Activated CD4-positive, alpha-beta T cell treated with anti-CD3 and anti-CD28 coated beads, Interleukin-2, amount 10 ng/mL, durations not matched to agents 24 days and 14 days (primary cell): ENCODE measurements around the gene KCNMB2. TPM values are rescaled to one million over a fixed set of nuclear protein-coding genes. Genes with fewer than 3 reads are reported as not detected.

Experiments used
- DNase-seq: peaks from one replicate; pipeline ENCODE4 v3.0.0; 2022
- H3K27ac Mint-ChIP-seq: one replicate; pipeline ENCODE4 v1.8.0; 2022; ENCODE audit warnings: mild to moderate bottlenecking, mixed read lengths
- H3K27me3 Mint-ChIP-seq: one replicate; pipeline ENCODE4 v1.8.0; 2022; ENCODE audit warnings: mixed read lengths
- H3K36me3 Mint-ChIP-seq: one replicate; pipeline ENCODE4 v1.8.0; 2022; ENCODE audit warnings: low read depth, mild to moderate bottlenecking, mixed read lengths
- H3K4me1 Mint-ChIP-seq: one replicate; pipeline ENCODE4 v1.8.0; 2021; ENCODE audit warnings: mixed read lengths
- H3K4me3 Mint-ChIP-seq: one replicate; pipeline ENCODE4 v1.8.0; 2022; ENCODE audit warnings: mild to moderate bottlenecking, moderate library complexity, mixed read lengths
- H3K9me3 Mint-ChIP-seq: one replicate; pipeline ENCODE4 v1.8.0; 2021; ENCODE audit warnings: mixed read lengths
- intact Hi-C: fragments of 100-400 bp; cut with micrococcal nuclease; formaldehyde crosslinking; loops from one replicate; pipeline ENCODE4 v1.15.1; 2023
- total RNA-seq: library from RNA; stranded (reverse); gene quantifications from 2 replicates; pipeline ENCODE4 v1.2.3, GENCODE V29; 2022

Gene KCNMB2
- total RNA-seq, 1 donor from 2014 or later = not detected

GRCh38 chr3:178699810-178700209 is 163.6 kb downstream of the KCNMB2 start:
- H3K4me3 Mint-ChIP-seq = no peak overlapping the region
- peaks cover 21% of the 10 kb centered on the region for H3K9me3 Mint-ChIP-seq
- H3K36me3 Mint-ChIP-seq = no peaks in the 10 kb centered on the region
- H3K27me3 Mint-ChIP-seq = no peaks in the 10 kb centered on the region
- intact Hi-C loops = no loop called here
- DNase-seq = no peak
- no peak overlapping the region for H3K27ac Mint-ChIP-seq
- no peaks in the 10 kb centered on the region for H3K4me1 Mint-ChIP-seq

DNA sequence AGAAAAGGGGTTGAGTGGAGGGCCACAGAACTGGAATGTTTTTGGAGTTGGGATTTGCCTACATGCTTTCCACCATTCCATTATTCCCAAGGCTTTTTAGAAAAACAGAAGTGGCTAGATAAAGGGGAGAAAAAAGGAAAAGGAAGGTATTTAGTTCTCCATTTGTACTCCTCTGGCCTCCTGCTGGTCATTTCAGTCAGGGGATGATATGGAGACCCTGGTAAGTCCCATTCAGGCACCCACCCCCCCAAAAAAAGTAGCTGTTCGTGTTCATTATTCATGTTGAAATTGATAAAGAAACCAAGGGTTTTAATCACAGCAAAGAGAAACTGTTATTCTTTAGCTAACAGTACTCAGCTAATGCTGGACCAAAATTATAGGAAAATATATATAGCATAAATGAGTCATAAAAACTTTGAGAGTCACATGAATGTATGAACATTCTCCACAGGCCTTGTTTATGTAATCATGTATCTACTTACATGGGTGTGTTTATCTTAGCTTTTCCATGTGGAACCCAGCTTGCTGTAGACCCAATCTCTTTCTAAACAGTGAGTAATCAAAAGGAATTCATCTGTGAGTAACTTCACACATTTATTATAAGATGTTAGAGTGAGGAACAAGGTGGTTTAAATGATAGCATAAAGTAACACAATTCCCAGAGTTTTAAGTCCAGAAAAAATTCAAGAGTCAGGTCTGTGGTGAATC is 167.2 kb downstream of the KCNMB2 start:
- DNase-seq = no peak
- Mint-ChIP-seq H3K4me3 (no peak overlapping the region), H3K9me3 (peaks cover 11% of the 10 kb centered on the region), H3K4me1 (no peaks in the 10 kb centered on the region), H3K27me3 (no peaks in the 10 kb centered on the region), H3K36me3 (no peaks in the 10 kb centered on the region), H3K27ac (no peak overlapping the region)
- intact Hi-C loops = no loop called here

DNA sequence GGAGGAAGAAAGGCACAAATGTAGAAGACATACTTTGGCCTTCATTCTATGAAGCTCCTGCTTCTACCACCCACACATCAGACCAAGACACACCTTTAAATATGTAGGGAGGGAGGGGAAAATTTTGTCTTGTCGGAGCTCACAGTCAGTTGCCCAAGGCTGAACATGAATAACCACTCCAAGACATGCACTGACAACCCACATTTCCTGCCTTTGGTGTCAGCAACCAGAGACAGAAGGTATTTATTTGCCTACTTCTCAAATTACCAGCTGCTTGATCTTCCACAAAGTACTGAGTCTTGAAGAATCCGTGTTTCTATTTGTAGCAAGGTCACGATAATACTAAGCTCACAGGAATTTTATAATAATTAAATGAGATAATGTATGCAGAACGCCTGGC is 169.7 kb downstream of the KCNMB2 start:
- Mint-ChIP-seq H3K4me1 (no peaks in the 10 kb centered on the region), H3K4me3 (no peak overlapping the region), H3K27me3 (no peaks in the 10 kb centered on the region), H3K36me3 (no peaks in the 10 kb centered on the region), H3K27ac (no peak overlapping the region), H3K9me3 (peaks cover 8% of the 10 kb centered on the region)
- no peak for DNase-seq
- intact Hi-C loops = no loop called here

DNA sequence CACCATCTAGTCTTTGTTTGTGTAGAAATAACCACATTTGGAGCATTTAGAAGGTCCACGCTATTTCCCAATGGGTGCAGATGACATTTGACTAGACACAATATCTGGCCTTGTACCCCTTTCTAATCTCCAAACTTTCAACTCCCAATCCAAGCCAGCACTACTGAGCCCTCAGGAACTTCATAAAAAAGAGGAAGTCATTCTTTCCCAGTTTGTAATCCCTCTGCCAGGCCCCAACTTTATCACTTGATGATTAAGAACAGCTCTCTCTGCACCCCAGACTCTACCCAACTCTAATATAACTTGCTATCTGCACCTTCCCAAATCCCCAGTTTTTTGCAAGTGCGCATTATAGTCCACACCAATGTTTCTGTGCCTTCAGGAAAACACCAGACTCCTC is 170.2 kb downstream of the KCNMB2 start:
- Mint-ChIP-seq H3K27me3 (no peaks in the 10 kb centered on the region), H3K27ac (no peak overlapping the region), H3K9me3 (peaks cover 8% of the 10 kb centered on the region), H3K4me1 (no peaks in the 10 kb centered on the region), H3K4me3 (no peak overlapping the region), H3K36me3 (no peaks in the 10 kb centered on the region)
- no peak for DNase-seq
- intact Hi-C loops = no loop called here

- peaks cover 8% of the 10 kb centered on the region for H3K9me3 Mint-ChIP-seq
- no peaks in the 10 kb centered on the region for H3K4me1 Mint-ChIP-seq
- no peaks in the 10 kb centered on the region for H3K27me3 Mint-ChIP-seq
- no peak overlapping the region for H3K27ac Mint-ChIP-seq
- H3K4me3 Mint-ChIP-seq = no peak overlapping the region
- intact Hi-C loops = no loop called here
- DNase-seq = no peak
- H3K36me3 Mint-ChIP-seq = no peaks in the 10 kb centered on the region
These were observed 171.2 kb downstream of the KCNMB2 start for GRCh38 chr3:178707311-178708031.

DNA sequence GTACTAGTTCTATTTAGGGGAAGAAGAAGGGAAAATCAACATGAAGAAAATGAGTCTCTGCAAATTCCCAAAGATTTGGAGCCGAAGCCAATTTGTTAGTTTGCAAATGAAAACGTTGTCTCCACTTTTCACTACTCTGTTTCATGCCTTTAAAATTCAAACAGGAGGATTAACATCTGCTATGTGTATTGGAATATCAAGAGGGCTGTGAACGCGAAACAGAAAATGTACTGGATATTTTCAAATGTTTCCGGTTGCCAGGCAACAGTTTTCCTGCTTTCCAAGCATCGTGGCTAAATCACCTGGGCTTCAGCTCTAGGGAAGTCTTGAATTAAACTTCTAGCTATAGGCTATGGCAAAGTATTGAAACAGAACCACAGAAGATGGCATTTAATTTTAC is 172.8 kb downstream of the KCNMB2 start:
- intact Hi-C loops = no loop called here
- DNase-seq = no peak
- no peaks in the 10 kb centered on the region for H3K4me1 Mint-ChIP-seq
- H3K27me3 Mint-ChIP-seq = no peaks in the 10 kb centered on the region
- H3K9me3 Mint-ChIP-seq = peaks cover 8% of the 10 kb centered on the region
- no peaks in the 10 kb centered on the region for H3K36me3 Mint-ChIP-seq
- no peak overlapping the region for H3K4me3 Mint-ChIP-seq
- H3K27ac Mint-ChIP-seq = no peak overlapping the region

- DNase-seq = no peak
- no peak overlapping the region for H3K27ac Mint-ChIP-seq
- H3K4me1 Mint-ChIP-seq = no peaks in the 10 kb centered on the region
- H3K36me3 Mint-ChIP-seq = no peaks in the 10 kb centered on the region
- intact Hi-C loops = no loop called here
- no peak overlapping the region for H3K4me3 Mint-ChIP-seq
- H3K27me3 Mint-ChIP-seq = no peaks in the 10 kb centered on the region
- peaks cover 3% of the 10 kb centered on the region for H3K9me3 Mint-ChIP-seq
These were observed 175.5 kb downstream of the KCNMB2 start for GRCh38 chr3:178711753-178712152.

- Mint-ChIP-seq H3K4me1 (no peaks in the 10 kb centered on the region), H3K27me3 (no peaks in the 10 kb centered on the region), H3K4me3 (no peak overlapping the region), H3K9me3 (peaks cover 3% of the 10 kb centered on the region), H3K27ac (no peak overlapping the region), H3K36me3 (no peaks in the 10 kb centered on the region)
- intact Hi-C loops = no loop called here
- DNase-seq = no peak
These were observed 176.0 kb downstream of the KCNMB2 start for GRCh38 chr3:178712247-178712646.

- H3K27me3 Mint-ChIP-seq = no peaks in the 10 kb centered on the region
- intact Hi-C loops = no loop called here
- no peak for DNase-seq
- no peaks in the 10 kb centered on the region for H3K9me3 Mint-ChIP-seq
- H3K4me3 Mint-ChIP-seq = no peak overlapping the region
- no peak overlapping the region for H3K27ac Mint-ChIP-seq
- H3K4me1 Mint-ChIP-seq = no peaks in the 10 kb centered on the region
- H3K36me3 Mint-ChIP-seq = no peaks in the 10 kb centered on the region
These were observed 178.9 kb downstream of the KCNMB2 start for GRCh38 chr3:178714925-178715832.

DNA sequence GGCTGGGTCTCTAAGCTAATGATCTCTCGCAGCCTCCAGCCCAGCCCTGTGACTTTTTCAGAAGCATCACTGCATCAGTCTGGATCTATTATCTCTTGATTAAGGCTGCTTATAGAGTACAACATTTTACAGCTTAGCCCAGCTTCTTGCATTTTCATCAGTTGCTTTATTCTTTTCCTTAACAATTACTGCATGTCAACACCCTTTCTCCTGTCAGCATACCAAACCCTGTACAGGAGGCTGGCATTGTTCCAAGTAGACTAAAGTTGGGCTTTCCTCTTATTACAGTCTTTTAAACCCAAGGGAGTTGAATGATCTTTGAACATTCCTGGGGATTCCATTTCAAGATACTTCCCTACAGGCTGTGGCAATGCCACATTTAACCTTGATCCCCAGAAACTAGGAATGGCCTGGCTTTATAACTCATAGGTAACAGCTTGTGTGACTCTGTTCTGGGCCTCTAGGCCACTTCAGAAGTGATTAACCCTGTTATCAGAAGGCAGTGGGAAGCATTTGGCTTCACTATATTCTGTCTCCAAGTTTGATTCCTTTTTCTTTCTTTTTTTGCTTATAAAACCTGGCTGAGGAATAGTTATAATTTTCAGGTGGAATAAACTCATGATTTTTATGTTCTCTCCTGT is 182.9 kb downstream of the KCNMB2 start:
- intact Hi-C loops = no loop called here
- Mint-ChIP-seq H3K4me1 (no peaks in the 10 kb centered on the region), H3K27ac (no peak overlapping the region), H3K9me3 (no peaks in the 10 kb centered on the region), H3K4me3 (no peak overlapping the region), H3K27me3 (no peaks in the 10 kb centered on the region), H3K36me3 (no peaks in the 10 kb centered on the region)
- DNase-seq = no peak

GRCh38 chr3:178732824-178733223 is 196.6 kb downstream of the KCNMB2 start:
- H3K27ac Mint-ChIP-seq = no peak overlapping the region
- H3K4me3 Mint-ChIP-seq = no peak overlapping the region
- no peaks in the 10 kb centered on the region for H3K36me3 Mint-ChIP-seq
- H3K27me3 Mint-ChIP-seq = no peaks in the 10 kb centered on the region
- no peak for DNase-seq
- peaks cover 4% of the 10 kb centered on the region for H3K9me3 Mint-ChIP-seq
- intact Hi-C loops = no loop called here
- no peaks in the 10 kb centered on the region for H3K4me1 Mint-ChIP-seq

DNA sequence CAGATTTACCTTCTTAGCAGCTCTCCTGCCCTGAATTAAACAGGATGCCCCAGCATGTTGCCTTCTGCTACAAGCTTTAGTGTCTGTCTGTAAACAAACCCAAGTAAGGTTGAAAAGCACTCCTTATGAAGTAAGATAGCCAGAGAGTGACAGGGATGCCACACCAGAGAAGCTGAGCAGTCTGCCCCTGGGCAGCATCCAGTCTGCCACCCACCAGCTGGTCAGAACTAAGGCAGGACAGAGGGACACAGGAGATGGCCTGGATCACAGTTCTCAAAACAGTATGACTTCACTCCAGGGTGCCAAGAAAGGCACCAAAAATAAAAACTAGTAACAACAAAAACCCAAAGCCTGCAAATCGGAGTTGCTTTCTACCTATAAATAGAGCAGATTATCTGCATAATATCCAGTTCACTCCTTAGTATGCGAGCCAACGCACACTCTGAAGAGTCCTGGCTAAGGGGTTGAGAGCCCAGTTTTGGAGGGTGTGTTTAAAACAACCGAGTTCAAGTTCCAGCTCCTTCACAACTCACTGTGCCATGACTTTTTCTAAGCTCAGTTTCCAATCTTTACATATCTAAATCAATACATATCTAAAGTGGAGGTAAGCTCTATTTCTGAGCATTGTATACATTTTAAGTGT is 198.9 kb downstream of the KCNMB2 start:
- intact Hi-C loops = no loop called here
- Mint-ChIP-seq H3K36me3 (no peaks in the 10 kb centered on the region), H3K27ac (no peak overlapping the region), H3K4me1 (no peaks in the 10 kb centered on the region), H3K27me3 (no peaks in the 10 kb centered on the region), H3K4me3 (no peak overlapping the region), H3K9me3 (peaks cover 4% of the 10 kb centered on the region)
- DNase-seq = peak; percentile 31

DNA sequence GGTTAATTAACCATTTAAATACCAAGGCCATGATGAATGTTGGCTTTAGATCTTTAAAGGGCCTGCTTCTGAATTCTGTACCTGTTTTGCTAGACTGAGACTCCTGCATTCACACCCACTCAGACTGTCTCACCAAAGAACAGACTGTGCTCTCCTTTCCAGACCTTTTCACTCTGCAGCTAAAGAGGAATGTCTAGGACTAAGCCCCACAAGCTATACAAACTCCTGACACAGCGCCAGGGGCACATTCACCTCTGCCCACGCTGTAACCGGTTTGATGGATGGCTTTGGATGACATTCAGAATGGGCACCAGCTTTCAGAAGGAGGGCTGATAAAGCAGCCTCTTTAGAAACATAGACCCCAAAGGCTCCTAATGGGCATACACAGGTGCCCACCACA is 200.1 kb downstream of the KCNMB2 start:
- Mint-ChIP-seq H3K4me3 (no peak overlapping the region), H3K27me3 (no peaks in the 10 kb centered on the region), H3K9me3 (no peaks in the 10 kb centered on the region), H3K4me1 (no peaks in the 10 kb centered on the region), H3K36me3 (no peaks in the 10 kb centered on the region), H3K27ac (no peak overlapping the region)
- DNase-seq = peak; percentile 23
- intact Hi-C loops = no loop called here
